Nephron (organoid): ENCODE results near the gene SOS2.
"Not testable (repeated sequence)": the region's sequence is repeated elsewhere in the genome, so short reads cannot be mapped to it uniquely, and the experiment has no call there.

Experiments
- H3K27ac Mint-ChIP-seq, 3 experiments: 2 replicates each; pipeline ENCODE4 v1.8.0; 2020; ENCODE audit warnings: mixed read lengths in 3 of 3, mild to moderate bottlenecking in 2 of 3, moderate library complexity in 1 of 3
- H3K27me3 Mint-ChIP-seq: 2 replicates; pipeline ENCODE4 v1.8.0; 2021; ENCODE audit warnings: low read depth, mild to moderate bottlenecking, moderate library complexity, mixed read lengths
- H3K36me3 Mint-ChIP-seq: 2 replicates; pipeline ENCODE4 v1.8.0; 2020; ENCODE audit warnings: low read depth, mixed read lengths
- H3K4me1 Mint-ChIP-seq: 2 replicates; pipeline ENCODE4 v1.8.0; 2020; ENCODE audit warnings: mixed read lengths
- H3K4me3 Mint-ChIP-seq, 3 experiments: 2 replicates each; pipeline ENCODE4 v1.8.0; 2020; ENCODE audit warnings: mild to moderate bottlenecking in 3 of 3, mixed read lengths in 3 of 3, moderate library complexity in 2 of 3
- H3K9me3 Mint-ChIP-seq: 2 replicates; pipeline ENCODE4 v1.8.0; 2020; ENCODE audit warnings: mixed read lengths
- CTCF ChIP-seq, 3 experiments: fragments of 200-600 bp; sonication (generic); IDR thresholded peaks; one replicate each; pipeline ENCODE4 v1.5.0; 2021; ENCODE audit warnings: antibody characterized with exemption in 3 of 3; ENCODE audit not compliant: unreplicated experiment in 3 of 3

Gene SOS2

GRCh38 chr14:50085570-50086320, 145.6 kb downstream of the SOS2 start:
- TF ChIP-seq CTCF (IDR thresholded peaks at IDR 0.05; ENCODE audit: unreplicated experiment in 3 of 3), result no peak
- Mint-ChIP-seq H3K36me3 (no peaks in the 10 kb centered on the region), H3K4me3 (no peak overlapping the region), H3K27ac (no peak overlapping the region), H3K9me3 (no peaks in the 10 kb centered on the region), H3K27me3 (no peaks in the 10 kb centered on the region), H3K4me1 (no peaks in the 10 kb centered on the region)

- TF ChIP-seq CTCF (IDR thresholded peaks at IDR 0.05; ENCODE audit: unreplicated experiment in 3 of 3), result no peak
- Mint-ChIP-seq H3K36me3 (no peaks in the 10 kb centered on the region), H3K27ac (no peak overlapping the region), H3K4me3 (no peak overlapping the region), H3K27me3 (no peaks in the 10 kb centered on the region), H3K9me3 (no peaks in the 10 kb centered on the region), H3K4me1 (no peaks in the 10 kb centered on the region)
Observed at GRCh38 chr14:50084666-50085065, 146.7 kb downstream of the SOS2 start.

GRCh38 chr14:50083467-50084337, 147.7 kb downstream of the SOS2 start:
- H3K9me3 Mint-ChIP-seq, result no peaks in the 10 kb centered on the region
- H3K27ac Mint-ChIP-seq, result peak overlapping the region in 1 of 3 experiments; percentile 2
- no peaks in the 10 kb centered on the region for H3K36me3 Mint-ChIP-seq
- TF ChIP-seq CTCF (IDR thresholded peaks at IDR 0.05; ENCODE audit: unreplicated experiment in 3 of 3), result no peak
- no peak overlapping the region for H3K4me3 Mint-ChIP-seq
- no peaks in the 10 kb centered on the region for H3K27me3 Mint-ChIP-seq
- H3K4me1 Mint-ChIP-seq, result no peaks in the 10 kb centered on the region

GRCh38 chr14:50082784-50083466, 148.5 kb downstream of the SOS2 start:
- Mint-ChIP-seq H3K4me1 (no peaks in the 10 kb centered on the region), H3K4me3 (no peak overlapping the region), H3K27ac (peak overlapping the region in 1 of 3 experiments; percentile 73), H3K36me3 (no peaks in the 10 kb centered on the region), H3K9me3 (peaks cover 1% of the 10 kb centered on the region), H3K27me3 (no peaks in the 10 kb centered on the region)
- no peak for TF ChIP-seq CTCF (IDR thresholded peaks at IDR 0.05; ENCODE audit: unreplicated experiment in 3 of 3)

GRCh38 chr14:50082308-50082742, 149.1 kb downstream of the SOS2 start:
- TF ChIP-seq CTCF (IDR thresholded peaks at IDR 0.05; ENCODE audit: unreplicated experiment in 3 of 3), result no peak
- no peaks in the 10 kb centered on the region for H3K27me3 Mint-ChIP-seq

GRCh38 chr14:50079103-50079502, 152.3 kb downstream of the SOS2 start:
- not testable (repeated sequence) for H3K27me3 Mint-ChIP-seq, H3K4me3 Mint-ChIP-seq, H3K4me1 Mint-ChIP-seq, H3K36me3 Mint-ChIP-seq, H3K27ac Mint-ChIP-seq, H3K9me3 Mint-ChIP-seq

More at GRCh38 chr14:50082308-50082742, 149.1 kb downstream of the SOS2 start:
- Mint-ChIP-seq H3K36me3 (no peaks in the 10 kb centered on the region), H3K27ac (peak overlapping the region in 2 of 3 experiments; percentile 38 to 73), H3K9me3 (peaks cover 4% of the 10 kb centered on the region), H3K4me1 (no peaks in the 10 kb centered on the region), H3K4me3 (no peak overlapping the region)

GRCh38 chr14:50073663-50074062, 157.7 kb downstream of the SOS2 start:
- H3K27ac Mint-ChIP-seq, H3K27me3 Mint-ChIP-seq, H3K4me3 Mint-ChIP-seq, H3K4me1 Mint-ChIP-seq: not testable (repeated sequence)
- Mint-ChIP-seq H3K9me3 (peaks cover 16% of the 10 kb centered on the region), H3K36me3 (peaks cover 16% of the 10 kb centered on the region)
